Jurkat, Clone E6-1 (cell line): ENCODE measurements around the gene PTPRK.

Source experiments
- DNase-seq: peaks from one replicate; pipeline ENCODE4 v3.0.0-alpha.2; 2011; ENCODE audit warnings: low read depth, low spot score
- H3K4me3 ChIP-seq: 2 replicates; pipeline ENCODE4 v1.5.1; 2011; ENCODE audit warnings: mild to moderate bottlenecking, low read length, control low read depth, moderate library complexity

The PTPRK gene

DNA sequence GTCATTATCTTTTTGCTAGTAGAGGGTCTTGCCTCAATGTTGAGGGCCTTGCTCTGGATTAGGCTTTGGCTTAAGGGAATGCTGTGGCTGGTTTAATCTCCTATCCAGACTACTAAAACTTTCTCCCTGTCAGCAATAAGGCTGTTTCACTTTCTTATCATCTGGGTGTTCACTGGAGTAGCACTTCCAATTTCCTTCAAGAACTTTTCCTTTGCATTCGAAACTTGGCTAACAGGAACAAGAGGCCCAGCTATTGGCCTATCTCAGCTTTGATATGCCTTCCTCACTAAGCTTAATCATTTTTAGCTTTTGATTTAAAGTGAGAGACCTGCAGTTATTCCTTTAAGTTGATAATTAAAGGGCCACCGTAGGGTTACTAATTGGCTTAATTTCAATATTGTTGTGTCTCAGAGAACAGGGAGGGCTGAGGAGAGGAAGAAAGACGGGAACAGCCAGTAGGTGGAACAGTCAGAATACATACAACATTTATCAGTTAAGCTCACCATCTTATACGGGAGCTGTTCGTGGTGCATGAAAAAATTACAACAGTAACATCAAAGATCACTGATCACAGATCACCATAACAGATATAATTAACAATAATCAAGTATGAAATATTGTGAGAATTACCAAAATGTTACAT, 186.7 kb downstream of the PTPRK start:
- no peak for DNase-seq
- H3K4me3 ChIP-seq: no peak overlapping the region

DNA sequence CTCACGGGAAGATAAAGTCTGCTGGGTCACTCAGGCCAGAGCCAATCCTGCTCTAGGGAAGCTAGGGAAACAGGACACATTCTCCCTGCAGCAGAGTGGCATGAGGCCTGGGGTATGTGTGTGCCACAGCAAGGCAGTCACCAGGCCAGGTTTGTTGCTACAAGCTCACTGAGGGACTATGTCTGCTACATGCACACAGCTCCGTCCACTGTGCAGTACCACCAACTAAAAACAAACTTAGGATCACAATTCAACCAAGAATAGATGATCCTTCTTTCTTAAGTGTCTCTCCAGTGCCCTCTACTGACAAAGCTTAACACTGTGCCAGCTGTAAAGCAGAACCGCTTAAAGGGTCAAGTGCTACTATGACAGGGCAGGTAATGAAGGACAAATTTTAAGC, 192.5 kb downstream of the PTPRK start:
- peak; percentile 65 for DNase-seq
- no peak overlapping the region for H3K4me3 ChIP-seq

DNA sequence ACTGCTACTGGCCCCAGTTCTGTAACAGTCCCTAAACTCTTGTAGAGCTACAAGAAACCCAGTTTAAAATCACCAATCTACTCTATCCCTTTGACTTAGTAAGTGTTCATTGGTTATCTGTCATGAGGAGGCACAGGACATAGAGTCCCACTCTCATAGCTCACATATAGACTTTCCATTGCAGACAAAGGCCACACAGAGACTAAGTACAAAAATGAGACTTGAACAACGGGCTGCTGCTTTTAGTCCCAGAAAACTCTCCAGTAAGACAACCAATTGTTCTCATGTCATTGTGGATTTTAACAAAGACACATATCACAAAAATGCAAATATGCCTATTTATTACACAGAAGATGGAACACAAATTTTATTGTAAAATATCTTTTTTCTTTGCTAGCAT, 197.4 kb downstream of the PTPRK start:
- DNase-seq: no peak
- no peak overlapping the region for H3K4me3 ChIP-seq

DNA sequence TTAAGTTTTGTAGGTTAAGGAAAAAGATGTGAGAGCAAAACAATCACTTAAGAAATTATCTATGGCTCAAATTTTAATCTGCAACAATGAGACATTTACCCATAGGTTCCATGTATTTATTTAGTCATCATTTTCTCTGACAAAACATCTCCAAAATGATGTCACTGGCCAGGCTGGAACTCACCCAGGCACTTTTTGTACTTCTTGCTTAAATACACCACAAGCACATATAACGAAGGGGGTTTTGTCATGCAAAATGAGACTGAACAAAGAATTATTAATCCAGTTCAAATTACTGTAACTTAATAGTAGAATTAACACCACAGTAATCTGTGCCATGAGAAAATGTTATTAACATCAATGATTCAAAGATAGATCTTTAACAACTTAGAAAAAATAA, 200.5 kb downstream of the PTPRK start:
- no peak for DNase-seq
- H3K4me3 ChIP-seq: no peak overlapping the region

DNA sequence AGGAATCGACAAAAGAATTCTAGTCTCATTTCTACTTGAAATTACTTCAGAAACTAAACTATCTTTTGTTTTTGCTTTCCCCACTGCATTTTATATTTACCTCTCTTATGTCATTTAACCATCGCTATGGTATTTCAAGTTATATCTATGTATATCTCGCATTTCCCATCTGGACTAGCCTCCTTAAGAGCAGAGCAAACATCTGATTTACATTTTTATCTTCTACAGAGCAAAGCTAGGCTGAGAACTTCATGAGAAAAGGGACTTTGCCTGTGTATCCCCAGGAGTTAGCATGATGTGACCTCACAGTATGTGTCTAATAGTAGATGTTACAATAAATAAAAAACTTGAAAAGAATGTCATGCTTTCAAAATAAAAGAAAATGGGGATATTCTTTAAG, 201.2 kb downstream of the PTPRK start:
- DNase-seq: no peak
- no peak overlapping the region for H3K4me3 ChIP-seq

DNA sequence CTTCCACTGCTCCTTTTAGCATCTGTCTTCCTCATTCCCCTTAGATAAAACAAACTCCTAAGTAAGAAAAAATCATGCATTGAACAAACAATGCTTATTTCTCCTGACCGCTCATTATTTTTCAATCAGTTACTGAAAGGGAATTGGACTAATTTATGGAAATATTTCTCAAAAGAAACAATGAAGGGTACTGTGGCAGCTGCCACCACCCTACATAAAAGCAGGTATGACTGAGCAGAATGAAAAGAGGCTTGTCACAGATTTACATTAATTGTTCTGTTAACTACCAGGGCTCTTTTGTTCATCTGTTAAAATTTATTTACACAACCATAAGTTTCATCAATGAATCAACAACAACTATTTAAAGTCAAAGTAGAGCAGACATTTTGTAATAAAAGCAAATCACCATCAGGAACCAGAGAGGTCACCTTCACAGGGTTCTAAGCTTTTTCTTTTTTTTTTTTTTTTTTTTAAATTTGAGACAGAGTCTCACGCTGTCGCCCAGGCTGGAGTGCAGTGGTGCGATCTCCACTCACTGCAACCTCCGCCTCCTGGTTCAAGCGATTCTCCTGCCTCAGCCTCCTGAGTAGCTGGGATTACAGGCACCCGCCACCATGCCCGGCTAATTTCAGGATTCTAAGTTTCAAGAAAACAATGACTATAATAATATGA, 204.0 kb downstream of the PTPRK start:
- no peak for DNase-seq
- H3K4me3 ChIP-seq: no peak overlapping the region

DNA sequence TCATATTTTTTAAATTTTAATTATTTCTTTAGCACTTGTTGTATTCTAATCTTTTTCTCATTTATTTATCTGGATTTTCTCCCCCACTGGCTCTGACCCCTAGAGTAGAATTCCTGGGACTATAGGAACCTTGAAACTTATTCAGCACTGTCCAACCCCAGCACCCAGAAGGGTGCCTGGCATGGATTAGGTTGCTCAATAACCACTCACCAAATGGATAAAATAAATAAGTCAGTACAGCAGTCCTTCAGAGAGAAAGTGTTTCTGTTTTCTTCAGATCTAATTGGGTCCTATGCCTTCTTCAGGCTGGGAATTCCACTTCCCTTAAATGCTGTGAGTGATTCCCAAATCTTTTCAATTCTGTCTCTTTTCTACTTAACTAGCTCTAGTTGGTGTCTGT, 206.2 kb downstream of the PTPRK start:
- no peak overlapping the region for H3K4me3 ChIP-seq
- no peak for DNase-seq

DNA sequence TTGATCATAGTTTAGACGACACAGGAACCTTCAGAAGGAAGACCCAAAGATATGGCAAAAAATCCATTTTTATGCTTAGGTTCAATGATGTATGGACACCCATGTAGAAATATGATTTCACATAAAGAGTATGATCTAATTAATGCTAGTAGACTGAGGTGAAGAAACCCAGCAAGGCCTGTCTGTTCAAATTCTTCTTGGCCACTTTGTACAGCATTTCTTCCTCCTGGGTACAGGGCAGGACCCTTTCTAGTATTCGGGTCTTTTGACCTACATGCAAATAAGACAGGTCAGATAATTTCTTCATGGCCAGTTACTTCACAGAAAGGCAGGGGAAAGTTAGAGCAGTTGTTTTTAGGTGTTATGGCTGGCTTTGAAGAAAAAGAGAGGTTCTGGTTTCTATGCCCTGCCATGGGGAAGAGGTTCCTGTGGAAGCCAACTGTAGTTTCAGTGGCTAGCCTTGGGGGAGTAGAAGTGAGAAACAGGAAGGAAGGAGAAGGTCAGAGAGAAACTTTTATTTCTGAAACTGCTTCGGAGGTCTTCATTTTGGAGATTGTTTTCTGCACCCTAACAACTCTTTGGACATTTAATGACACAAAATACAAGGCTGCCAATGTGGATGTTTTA, 208.3 kb downstream of the PTPRK start:
- no peak overlapping the region for H3K4me3 ChIP-seq
- peak; percentile 10 for DNase-seq

DNA sequence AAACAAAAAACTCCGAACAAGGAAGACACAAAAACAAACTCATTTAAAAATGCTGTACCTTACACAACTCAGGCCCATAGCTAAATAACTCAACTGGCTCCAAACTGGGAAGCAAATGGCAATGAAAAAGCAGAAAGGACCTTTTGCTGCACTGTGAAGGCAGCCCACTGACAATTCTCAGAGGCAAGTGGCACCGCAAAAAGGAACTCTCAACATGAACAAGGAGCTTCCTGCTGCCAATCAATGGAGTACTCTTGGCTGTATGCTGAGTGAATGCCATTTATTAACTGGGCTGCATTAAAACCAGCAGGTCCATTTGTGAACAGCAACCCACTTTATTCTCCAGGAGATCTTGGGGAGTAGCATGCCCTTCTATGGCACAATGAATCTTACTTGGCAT, 209.9 kb downstream of the PTPRK start:
- no peak for DNase-seq
- H3K4me3 ChIP-seq: no peak overlapping the region

DNA sequence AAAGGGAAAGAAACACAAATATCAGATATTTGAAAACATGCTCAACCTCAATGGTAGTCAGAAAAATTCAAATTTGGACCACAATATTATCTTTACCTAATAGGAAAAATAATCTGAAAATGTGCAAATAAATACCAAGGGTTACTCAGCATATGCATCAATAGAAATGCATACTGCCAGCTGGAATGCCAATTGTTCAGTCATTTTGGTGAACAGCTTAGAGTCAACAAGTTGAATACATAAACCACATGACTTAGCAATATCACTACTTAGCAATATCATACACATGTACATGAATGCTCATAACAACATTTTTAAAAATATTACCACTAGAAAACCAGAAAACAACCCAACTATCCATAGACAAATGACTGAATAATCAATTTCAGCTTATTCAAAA, 212.7 kb downstream of the PTPRK start:
- no peak overlapping the region for H3K4me3 ChIP-seq
- DNase-seq: no peak

DNA sequence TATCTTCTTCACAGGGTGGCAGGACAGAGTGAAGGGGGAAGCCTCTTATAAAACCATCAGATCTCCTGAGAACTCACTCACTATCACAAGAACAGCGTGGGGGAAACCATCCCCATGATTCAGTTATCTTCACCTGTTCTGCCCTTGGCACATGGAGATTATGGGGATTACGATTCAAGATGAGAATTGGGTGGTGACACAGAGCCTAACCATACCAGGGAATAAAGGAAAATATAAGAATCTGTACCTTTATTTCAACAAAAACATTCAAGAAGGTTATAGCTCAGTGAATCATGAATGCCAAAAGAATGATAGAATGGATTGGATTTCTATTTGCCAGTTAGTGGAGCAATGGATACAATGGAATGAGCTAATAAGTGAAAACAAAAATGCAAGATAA, 214.4 kb downstream of the PTPRK start:
- no peak overlapping the region for H3K4me3 ChIP-seq
- DNase-seq: no peak

DNA sequence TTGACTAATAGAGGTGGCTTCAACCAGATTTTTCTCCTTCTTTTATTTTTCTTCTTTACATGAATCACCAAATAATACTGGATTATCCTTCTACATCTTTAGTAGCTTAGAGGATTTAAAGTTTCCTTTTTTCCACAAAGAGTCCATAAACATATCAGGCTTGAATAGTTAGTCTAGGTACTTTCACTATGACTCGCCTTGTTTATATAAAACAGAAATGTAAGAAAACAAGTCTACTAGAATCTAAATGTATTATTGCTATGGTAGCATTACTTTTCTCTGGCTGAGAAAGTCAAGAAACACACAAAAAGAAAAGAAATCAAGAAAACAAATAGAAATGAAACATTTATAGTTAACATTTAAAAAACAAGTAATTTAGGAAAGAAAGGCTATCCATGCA, 215.2 kb downstream of the PTPRK start:
- H3K4me3 ChIP-seq: no peak overlapping the region
- DNase-seq: no peak

DNA sequence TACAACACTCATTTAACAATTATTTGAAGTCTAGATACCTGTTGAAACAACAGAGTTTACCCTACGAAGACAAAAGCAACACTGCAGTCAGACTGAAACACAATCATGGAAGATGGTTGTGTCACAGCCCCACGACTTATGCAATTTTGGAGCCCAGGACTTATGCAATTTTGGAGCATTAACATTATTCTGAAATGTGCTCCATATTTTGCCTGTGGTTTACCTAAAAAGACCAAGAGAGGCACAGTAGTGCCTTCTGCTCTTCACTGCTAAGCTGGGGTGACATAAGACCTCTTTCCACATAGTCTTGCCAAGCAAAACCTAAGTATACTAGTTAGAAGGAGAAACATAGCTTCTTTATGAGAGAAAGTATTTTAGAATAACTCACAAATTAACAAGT, 216.5 kb downstream of the PTPRK start:
- DNase-seq: no peak
- H3K4me3 ChIP-seq: no peak overlapping the region

DNA sequence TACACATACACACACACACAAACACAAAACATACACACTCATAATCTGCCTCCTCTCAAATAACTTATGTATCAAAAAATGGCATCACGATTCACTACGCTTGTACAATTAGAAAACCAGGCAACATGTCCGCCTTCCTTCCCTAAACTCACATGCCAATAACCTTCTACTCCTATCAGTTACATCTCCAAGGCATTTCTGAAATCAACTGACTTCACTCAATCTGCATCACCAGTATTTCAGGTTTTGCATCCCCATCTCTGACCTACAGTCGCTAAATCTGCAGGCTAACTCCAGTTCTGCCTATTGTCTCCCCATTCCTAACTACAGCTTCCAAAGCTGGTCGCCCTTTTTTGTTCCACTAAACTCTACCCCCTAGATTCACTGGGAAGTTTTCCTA, 217.5 kb downstream of the PTPRK start:
- no peak for DNase-seq
- H3K4me3 ChIP-seq: no peak overlapping the region

DNA sequence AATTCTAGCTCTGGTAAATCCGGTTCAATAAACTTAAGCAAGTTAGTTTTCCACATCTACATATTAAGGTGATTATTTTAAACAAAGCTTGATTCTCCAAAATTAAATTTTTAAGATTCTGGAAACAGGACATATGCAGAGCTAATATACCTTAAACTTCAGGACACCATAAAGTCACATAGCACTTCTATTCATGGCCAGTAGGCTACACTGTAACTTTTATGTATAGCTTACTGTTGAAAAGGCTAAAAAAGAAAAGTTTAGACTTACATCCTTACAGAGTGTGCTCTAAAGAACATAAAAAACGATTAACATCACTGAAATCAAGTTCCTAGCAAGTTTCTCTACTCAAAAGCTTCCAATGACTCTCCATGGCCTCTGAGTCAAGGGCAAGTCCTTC, 224.7 kb downstream of the PTPRK start:
- no peak for DNase-seq

DNA sequence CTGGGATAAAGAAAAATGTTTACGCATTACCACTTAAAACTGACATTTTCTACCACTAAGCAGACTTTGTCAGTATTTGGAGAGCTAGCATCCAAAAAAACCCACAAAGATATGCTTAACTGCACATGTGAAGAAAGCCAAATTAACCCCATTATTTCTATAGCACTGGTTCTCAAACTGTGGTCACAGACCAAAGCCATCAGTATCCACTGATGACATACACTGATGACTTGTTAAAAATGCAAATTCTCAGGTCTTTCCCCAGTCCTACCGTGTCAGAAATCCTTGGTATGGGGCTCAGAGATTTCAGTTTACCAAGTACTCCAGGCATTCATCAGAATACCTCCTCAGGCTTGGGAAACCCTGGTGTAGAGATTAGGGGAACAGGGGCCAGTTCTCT, 230.2 kb downstream of the PTPRK start:
- peak; percentile 24 for DNase-seq
- no peak overlapping the region for H3K4me3 ChIP-seq

More for the DNA sequence above, 224.7 kb downstream of the PTPRK start:
- no peak overlapping the region for H3K4me3 ChIP-seq

DNA sequence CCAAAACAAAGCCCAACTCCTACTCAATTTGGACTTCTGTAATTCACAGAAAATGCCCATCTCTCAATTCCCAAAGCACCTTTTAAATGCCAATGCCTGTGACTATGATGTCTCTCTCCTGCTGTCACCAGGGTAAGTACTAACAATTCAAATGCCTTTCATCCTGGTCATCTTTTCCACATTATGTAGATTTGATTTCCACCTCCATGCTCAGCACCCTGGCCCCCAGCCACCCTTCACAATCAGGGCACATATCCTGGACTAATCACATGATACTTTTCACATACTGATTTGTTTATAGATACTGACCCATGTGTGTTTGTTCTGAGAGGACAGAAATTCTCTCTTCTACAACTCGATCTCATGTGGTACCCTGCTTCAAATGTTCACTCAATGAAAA, 236.3 kb downstream of the PTPRK start:
- H3K4me3 ChIP-seq: no peak overlapping the region
- no peak for DNase-seq

DNA sequence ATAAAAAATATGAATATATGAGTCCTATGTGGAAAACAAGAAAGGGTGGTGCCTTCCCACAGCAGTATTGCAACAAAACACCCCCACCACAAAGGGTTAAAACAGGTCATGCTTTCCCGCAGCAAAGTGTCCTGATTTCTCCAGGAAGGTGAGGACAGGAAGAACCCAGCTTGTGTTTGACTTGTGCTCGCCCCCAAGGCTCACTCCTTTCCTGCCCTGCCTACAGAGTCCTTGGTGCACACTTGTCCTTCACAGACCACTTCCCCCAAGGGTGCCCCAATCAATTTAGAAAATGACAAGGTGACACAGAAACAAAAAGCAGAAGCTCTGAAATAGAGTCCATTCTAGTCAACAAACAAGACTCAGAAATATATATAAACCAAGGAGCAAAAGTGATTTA, 237.4 kb downstream of the PTPRK start:
- no peak for DNase-seq

DNA sequence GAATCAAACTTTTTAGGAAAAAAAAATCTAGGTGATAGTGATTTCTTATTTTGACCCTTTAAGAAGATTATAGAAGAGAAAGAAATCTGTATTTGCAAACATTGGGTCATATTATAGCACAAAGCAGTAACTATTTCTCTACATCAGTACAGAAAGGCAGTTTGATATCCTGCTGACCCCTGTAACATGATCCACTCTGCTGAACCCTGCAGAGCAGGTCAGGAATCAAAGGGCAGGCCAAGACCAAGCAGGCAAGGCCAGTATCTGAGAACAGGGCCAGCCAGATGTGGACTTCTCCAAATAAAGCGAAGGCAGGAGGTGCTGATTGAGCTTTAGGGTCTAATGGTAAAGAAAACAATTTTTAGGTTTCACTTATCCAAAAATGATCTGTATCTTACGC, 239.4 kb downstream of the PTPRK start:
- DNase-seq: no peak
- no peak overlapping the region for H3K4me3 ChIP-seq

More for the DNA sequence above, 237.4 kb downstream of the PTPRK start:
- H3K4me3 ChIP-seq: no peak overlapping the region

DNA sequence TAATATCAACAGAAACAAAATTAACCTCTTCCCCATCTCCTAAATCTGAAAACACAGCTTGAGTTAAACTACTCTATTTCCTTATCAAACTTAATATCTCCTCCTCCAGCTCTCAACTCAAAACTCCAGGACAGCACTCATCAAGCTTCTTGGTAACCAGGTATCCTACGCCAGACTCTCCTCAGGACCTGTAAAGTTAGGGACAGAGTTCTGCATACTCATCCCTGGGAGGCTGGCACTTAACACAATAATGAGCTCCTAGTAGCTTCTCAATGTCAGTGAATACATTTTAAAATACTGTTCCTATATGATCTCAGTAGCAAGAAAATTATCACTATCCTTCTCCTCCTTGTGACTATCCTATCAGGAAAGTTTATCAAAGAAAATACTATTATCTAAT, 240.3 kb downstream of the PTPRK start:
- no peak for DNase-seq
- no peak overlapping the region for H3K4me3 ChIP-seq

DNA sequence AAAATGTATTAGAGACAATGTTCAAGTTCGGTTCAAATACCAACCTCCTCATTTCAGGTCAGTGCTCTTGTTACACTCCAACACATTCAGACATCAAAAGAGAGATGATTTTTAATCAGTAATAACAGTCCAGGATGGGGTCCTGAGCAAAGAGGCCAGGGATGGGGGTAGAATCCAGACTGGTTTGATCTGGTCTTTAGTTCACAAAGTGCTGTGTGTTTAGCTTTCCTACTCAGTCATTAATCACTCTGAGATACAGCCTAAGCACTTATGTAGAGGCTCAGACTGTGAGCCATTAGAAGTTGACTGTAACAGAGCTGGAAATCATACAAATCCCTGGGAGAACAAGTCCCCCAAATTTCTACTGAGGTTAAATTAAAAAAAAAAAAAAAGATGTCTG, 241.6 kb downstream of the PTPRK start:
- no peak overlapping the region for H3K4me3 ChIP-seq
- no peak for DNase-seq
